Activated CD8-positive, alpha-beta T cell treated with anti-CD3 and anti-CD28 coated beads for 36 hours (primary cell): ENCODE results near the gene BRD8. TPM values are rescaled to one million over a fixed set of nuclear protein-coding genes. Genes with fewer than 3 reads are reported as not detected.
"Not testable (repeated sequence)": the region's sequence is repeated elsewhere in the genome, so short reads cannot be mapped to it uniquely, and the experiment has no call there.

Experiments used
- ATAC-seq: fragments of 200-7000 bp; cut with Tn5 transposase; one replicate; pipeline ENCODE4 v1.10.0; 2021; ENCODE audit warnings: mild to moderate bottlenecking, moderate library complexity
- CTCF ChIA-PET: fragments of 350-600 bp; sonication (Branson Sonifier 250); formaldehyde crosslinking; loops from one replicate; lab custom pipeline; 2021; ENCODE audit warnings: antibody characterized with exemption; lab: Charles Lee
- POLR2A ChIA-PET: fragments of 350-600 bp; sonication (Branson Sonifier 250); formaldehyde crosslinking; loops from one replicate; lab custom pipeline; 2021; ENCODE audit warnings: antibody characterized with exemption; lab: Charles Lee
- DNase-seq: peaks from one replicate; pipeline ENCODE4 v3.0.0-alpha.2; 2020
- H3K27ac Mint-ChIP-seq: one replicate; pipeline ENCODE4 v1.8.0; 2021; ENCODE audit warnings: mild to moderate bottlenecking, mixed read lengths
- H3K27me3 Mint-ChIP-seq: one replicate; pipeline ENCODE4 v1.8.0; 2021; ENCODE audit warnings: mixed read lengths
- H3K36me3 Mint-ChIP-seq: one replicate; pipeline ENCODE4 v1.8.0; 2021; ENCODE audit warnings: low read depth, mixed read lengths
- H3K4me1 Mint-ChIP-seq: one replicate; pipeline ENCODE4 v1.8.0; 2021; ENCODE audit warnings: low read depth, mixed read lengths
- H3K4me3 Mint-ChIP-seq: one replicate; pipeline ENCODE4 v1.8.0; 2021; ENCODE audit warnings: mild to moderate bottlenecking, moderate library complexity, mixed read lengths
- H3K9me3 Mint-ChIP-seq: one replicate; pipeline ENCODE4 v1.8.0; 2021; ENCODE audit warnings: mixed read lengths
- CTCF ChIP-seq: fragments of 200-600 bp; IDR thresholded peaks from one replicate; pipeline ENCODE4 v1.8.0; 2022; ENCODE audit warnings: antibody characterized with exemption, mild to moderate bottlenecking
- intact Hi-C: fragments of 100-400 bp; cut with micrococcal nuclease; formaldehyde crosslinking; loops from one replicate; pipeline ENCODE4 v1.10.0; 2022
- total RNA-seq, 2 experiments: library from RNA; stranded (reverse); gene quantifications; one replicate each; pipeline ENCODE4 v1.2.3, GENCODE V29; 2021

Gene BRD8
- total RNA-seq, 2 experiments from 2014 or later = 42.0 to 46.3 TPM

GRCh38 chr5:138216799-138217198, 38.4 kb upstream of the BRD8 start:
- Mint-ChIP-seq H3K36me3 (peaks cover 4% of the 10 kb centered on the region), H3K4me3 (no peak overlapping the region), H3K4me1 (peaks cover 8% of the 10 kb centered on the region), H3K27ac (no peak overlapping the region), H3K27me3 (peaks cover 3% of the 10 kb centered on the region), H3K9me3 (no peaks in the 10 kb centered on the region)
- intact Hi-C loops = loop anchor here (10.0 kb wide), 1 partner anchor 118 kb away; the partner anchor contains the start of genes CDC25C and FAM53C
- ChIA-PET POLR2A (interaction anchor here (1.7 kb wide), 1 partner anchor 34 kb away, joined by 3 read pairs; no protein-coding TSS in a partner anchor), CTCF (interaction anchor here (0.6 to 2.3 kb wide), 6 partner anchors 39 to 1042 kb away, joined by 3 to 8 read pairs (median 4); partner anchors contain the start of genes BRD8, FAM53C and KDM3B)
- no peak for TF ChIP-seq CTCF
- ATAC-seq = no peak
- DNase-seq = no peak

DNA sequence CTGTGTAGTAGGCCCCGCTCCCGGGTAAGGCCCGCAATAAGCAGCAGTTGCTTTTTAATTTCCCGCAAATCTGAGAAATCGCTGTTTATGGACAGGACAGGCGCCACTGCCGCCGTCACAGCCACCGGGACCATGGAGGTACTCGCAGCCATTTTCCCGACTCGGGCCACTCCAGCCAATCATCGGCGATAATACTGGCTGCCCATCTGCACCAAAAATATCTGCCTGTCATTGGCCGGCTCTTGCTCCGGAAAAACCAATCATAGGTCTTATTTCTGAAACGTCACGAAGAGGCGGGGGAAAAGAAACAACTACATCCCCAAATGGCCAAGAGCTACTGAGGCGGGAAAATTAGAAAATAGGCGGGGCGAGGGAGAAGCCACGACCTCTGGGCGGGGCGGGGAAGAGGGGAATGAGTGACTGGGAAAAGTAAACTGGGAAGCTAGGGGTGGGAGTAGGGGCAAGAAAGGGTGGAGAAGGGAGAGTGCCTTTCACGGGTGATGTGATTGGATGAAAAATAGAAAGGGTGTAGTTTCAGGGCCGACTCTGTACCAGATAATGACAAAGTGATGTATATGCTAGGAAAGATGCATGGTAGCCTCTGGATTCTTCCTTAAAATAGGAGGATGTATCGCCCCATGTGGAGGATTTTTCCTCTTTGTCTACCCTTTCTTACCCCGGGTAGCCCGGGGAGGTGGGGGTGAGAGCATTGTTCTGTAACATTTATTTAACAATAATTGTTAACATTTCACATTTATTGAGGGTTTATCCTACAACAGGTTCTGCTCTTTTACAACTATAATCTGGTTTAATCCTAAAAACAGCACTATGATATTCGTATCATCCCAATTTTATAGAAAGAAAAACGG, 35.0 kb upstream of the BRD8 start, which contains the start of gene CDC23:
Gene CDC23 (minus strand): TSS at position 163 of the 869 bp plus-strand sequence. CDS start 11 bp downstream, at position 152.
- intact Hi-C loops = loop anchor here (10.0 kb wide), 1 partner anchor 121 kb away; the partner anchor contains the start of genes CDC25C and FAM53C
- TF ChIP-seq CTCF = no peak
- Mint-ChIP-seq H3K27ac (peak within 1 kb of the TSS; percentile 98), H3K36me3 (peaks cover 10% of the 10 kb centered on the region), H3K4me1 (peaks cover 16% of the 10 kb centered on the region), H3K9me3 (no peaks in the 10 kb centered on the region), H3K27me3 (no peaks in the 10 kb centered on the region), H3K4me3 (peak within 1 kb of the TSS; percentile 94)
- POLR2A ChIA-PET = interaction anchor here (0.8 to 1.5 kb wide), 9 partner anchors 12 to 140 kb away, joined by 3 to 5 read pairs (median 3); no protein-coding TSS in a partner anchor
- DNase-seq (peak; percentile 95), ATAC-seq (peak; percentile 97)
- CTCF ChIA-PET = interaction anchor here (1.0 to 4.4 kb wide), 6 partner anchors 9 to 290 kb away, joined by 3 to 36 read pairs (median 4); partner anchors contain the start of genes CDC25C and KDM3B

DNA sequence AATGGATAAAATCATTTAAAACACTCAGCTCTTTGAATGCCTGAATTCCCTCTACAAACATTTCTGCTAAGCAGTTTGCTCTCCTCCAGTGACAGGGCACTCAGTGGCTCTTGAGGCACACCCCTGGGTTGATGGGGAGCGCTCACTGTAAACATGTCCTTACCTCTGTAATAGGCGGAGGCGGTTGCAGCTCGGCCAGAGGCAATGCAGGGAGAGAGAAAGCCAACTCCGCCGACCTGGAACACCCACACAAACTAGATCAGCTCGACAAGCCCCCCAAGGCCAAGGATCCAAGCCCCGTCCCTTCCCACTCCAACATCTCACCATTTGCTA, 34.4 kb upstream of the BRD8 start:
- H3K36me3 Mint-ChIP-seq = peaks cover 15% of the 10 kb centered on the region
- TF ChIP-seq CTCF = no peak
- no peaks in the 10 kb centered on the region for H3K27me3 Mint-ChIP-seq
- peak overlapping the region; percentile 98 for H3K27ac Mint-ChIP-seq
- intact Hi-C loops = loop anchor here (10.0 kb wide), 1 partner anchor 122 kb away; the partner anchor contains the start of genes CDC25C and FAM53C
- H3K4me1 Mint-ChIP-seq = peaks cover 20% of the 10 kb centered on the region
- H3K4me3 Mint-ChIP-seq = peak overlapping the region; percentile 94
- ATAC-seq (peak; percentile 29), DNase-seq (no peak)
- no peaks in the 10 kb centered on the region for H3K9me3 Mint-ChIP-seq
- POLR2A ChIA-PET = interaction anchor here (0.8 to 1.5 kb wide), 10 partner anchors 12 to 140 kb away, joined by 3 to 5 read pairs (median 3); no protein-coding TSS in a partner anchor
- CTCF ChIA-PET = interaction anchor here (1.0 to 4.4 kb wide), 5 partner anchors 9 to 291 kb away, joined by 3 to 36 read pairs (median 5); partner anchors contain the start of genes CDC25C and KDM3B

GRCh38 chr5:138210985-138211384, 32.6 kb upstream of the BRD8 start:
- Mint-ChIP-seq H3K4me1 (peaks cover 20% of the 10 kb centered on the region), H3K4me3 (peak overlapping the region; percentile 59), H3K27me3 (no peaks in the 10 kb centered on the region), H3K36me3 (peaks cover 16% of the 10 kb centered on the region), H3K9me3 (no peaks in the 10 kb centered on the region), H3K27ac (no peak overlapping the region)
- no peak for TF ChIP-seq CTCF
- intact Hi-C loops = loop anchor here (10.0 kb wide), 1 partner anchor 124 kb away; the partner anchor contains the start of genes CDC25C and FAM53C
- ChIA-PET POLR2A (interaction anchor here (1.1 kb wide), 1 partner anchor 13 kb away, joined by 3 read pairs; no protein-coding TSS in a partner anchor), CTCF (interaction anchor here (4.4 kb wide), 1 partner anchor 142 kb away, joined by 36 read pairs; the partner anchor contains the start of gene KDM3B)
- DNase-seq (no peak), ATAC-seq (no peak)

DNA sequence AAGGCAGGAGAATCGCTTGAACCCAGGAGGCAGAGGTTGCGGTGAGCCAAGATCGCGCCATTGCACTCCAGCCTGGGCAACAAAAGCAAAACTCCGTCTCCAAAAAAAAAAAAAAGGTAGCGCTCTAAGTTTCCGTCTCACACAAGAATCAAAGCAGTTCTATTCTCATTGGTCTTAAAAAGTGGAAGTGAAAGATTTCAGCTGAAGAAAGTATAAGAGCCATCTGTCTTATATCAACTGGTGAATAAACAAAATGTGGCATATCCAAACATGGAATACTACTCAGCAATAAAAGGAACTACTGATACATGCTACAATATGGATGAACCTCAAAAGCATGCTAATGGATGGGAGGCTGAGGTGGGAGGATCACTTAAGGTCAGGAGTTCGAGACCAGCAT, 15.4 kb upstream of the BRD8 start:
- H3K36me3 Mint-ChIP-seq = peaks cover 31% of the 10 kb centered on the region

More for the DNA sequence above, 15.4 kb upstream of the BRD8 start:
- H3K27me3 Mint-ChIP-seq, H3K27ac Mint-ChIP-seq, DNase-seq, H3K4me3 Mint-ChIP-seq, H3K4me1 Mint-ChIP-seq, intact Hi-C loops, H3K9me3 Mint-ChIP-seq, ATAC-seq: not testable (repeated sequence)
- ChIA-PET POLR2A (interaction anchor here (0.7 to 1.5 kb wide), 2 partner anchors 9 to 19 kb away, joined by 3 read pairs; partner anchors contain the start of gene CDC23), CTCF (interaction anchor here (0.6 kb wide), 1 partner anchor 320 kb away, joined by 4 read pairs; no protein-coding TSS in a partner anchor)
